ENCODE results near the gene PRMT9. TPM values are rescaled to one million over a fixed set of nuclear protein-coding genes. Genes with fewer than 3 reads are reported as not detected.

Gene PRMT9
- total RNA-seq, 1 donor from 2014 or later, result 5.0 TPM

GRCh38 chr4:147596981-147597380, 87.0 kb downstream of the PRMT9 start:
- no peak for DNase-seq
- Histone ChIP-seq H3K9me3 (replicated peaks) (no peaks in the 10 kb centered on the region), H3K4me3 (no peak overlapping the region), H3K36me3 (no peaks in the 10 kb centered on the region), H3K27ac (replicated peaks) (no peak overlapping the region), H3K27me3 (ENCODE audit: low read depth) (no peaks in the 10 kb centered on the region), H3K4me1 (no peaks in the 10 kb centered on the region)
- intact Hi-C loops (cut with micrococcal nuclease), result loop anchor here (10.0 kb wide), 1 partner anchor 492 kb away; no protein-coding TSS in a partner anchor
- TF ChIP-seq CTCF (IDR thresholded peaks at IDR 0.05; ENCODE audit: borderline replicate concordance), result no peak

GRCh38 chr4:147596377-147596776, 87.6 kb downstream of the PRMT9 start:
- no peak for DNase-seq
- Histone ChIP-seq H3K27ac (replicated peaks) (no peak overlapping the region), H3K4me1 (no peaks in the 10 kb centered on the region), H3K9me3 (replicated peaks) (no peaks in the 10 kb centered on the region), H3K27me3 (ENCODE audit: low read depth) (no peaks in the 10 kb centered on the region), H3K36me3 (no peaks in the 10 kb centered on the region), H3K4me3 (no peak overlapping the region)
- TF ChIP-seq CTCF (IDR thresholded peaks at IDR 0.05; ENCODE audit: borderline replicate concordance), result no peak
- intact Hi-C loops (cut with micrococcal nuclease), result loop anchor here (10.0 kb wide), 1 partner anchor 492 kb away; no protein-coding TSS in a partner anchor

- DNase-seq, result no peak
- no peaks in the 10 kb centered on the region for H3K36me3 ChIP-seq
- no peak for TF ChIP-seq CTCF (IDR thresholded peaks at IDR 0.05; ENCODE audit: borderline replicate concordance)
- no peaks in the 10 kb centered on the region for H3K27me3 ChIP-seq (ENCODE audit: low read depth)
- intact Hi-C loops (cut with micrococcal nuclease), result loop anchor here (10.0 kb wide), 1 partner anchor 490 kb away; no protein-coding TSS in a partner anchor
- H3K4me1 ChIP-seq, result no peaks in the 10 kb centered on the region
- H3K27ac ChIP-seq (replicated peaks), result no peak overlapping the region
- no peaks in the 10 kb centered on the region for H3K9me3 ChIP-seq (replicated peaks)
- H3K4me3 ChIP-seq, result no peak overlapping the region
Measured at GRCh38 chr4:147594578-147594977, 89.4 kb downstream of the PRMT9 start.

GRCh38 chr4:147594107-147594506, 89.9 kb downstream of the PRMT9 start:
- no peak for TF ChIP-seq CTCF (IDR thresholded peaks at IDR 0.05; ENCODE audit: borderline replicate concordance)
- Histone ChIP-seq H3K27me3 (ENCODE audit: low read depth) (no peaks in the 10 kb centered on the region), H3K36me3 (no peaks in the 10 kb centered on the region), H3K9me3 (replicated peaks) (no peaks in the 10 kb centered on the region), H3K4me1 (no peaks in the 10 kb centered on the region), H3K27ac (replicated peaks) (no peak overlapping the region), H3K4me3 (no peak overlapping the region)
- intact Hi-C loops (cut with micrococcal nuclease), result loop anchor here (10.0 kb wide), 1 partner anchor 489 kb away; no protein-coding TSS in a partner anchor
- no peak for DNase-seq

- H3K27ac ChIP-seq (replicated peaks), result no peak overlapping the region
- intact Hi-C loops (cut with micrococcal nuclease), result loop anchor here (10.0 kb wide), 1 partner anchor 486 kb away; no protein-coding TSS in a partner anchor
- H3K9me3 ChIP-seq (replicated peaks), result no peaks in the 10 kb centered on the region
- no peaks in the 10 kb centered on the region for H3K36me3 ChIP-seq
- no peak overlapping the region for H3K4me3 ChIP-seq
- no peak for TF ChIP-seq CTCF (IDR thresholded peaks at IDR 0.05; ENCODE audit: borderline replicate concordance)
- H3K4me1 ChIP-seq, result no peaks in the 10 kb centered on the region
- no peak for DNase-seq
- H3K27me3 ChIP-seq (ENCODE audit: low read depth), result no peaks in the 10 kb centered on the region
Measured at GRCh38 chr4:147591106-147591505, 92.9 kb downstream of the PRMT9 start.
